Measurements from ENCODE around the gene BTD.

- TF ChIP-seq ZC3H11A (IDR thresholded peaks at IDR 0.05) (no peak), CTCF (IDR thresholded peaks at IDR 0.05) (no peak), KDM1A (IDR thresholded peaks at IDR 0.05; ENCODE audit: low read depth) (no peak), RFX5 (IDR thresholded peaks at IDR 0.05) (no peak), POLR2A (IDR thresholded peaks at IDR 0.05; ENCODE audit: low read length) (no peak), MAX (IDR thresholded peaks at IDR 0.05) (no peak), EP300 (IDR thresholded peaks at IDR 0.05) (no peak), ELK1 (IDR thresholded peaks at IDR 0.05; ENCODE audit: low read depth, low read length) (no peak), CHD2 (IDR thresholded peaks at IDR 0.05; ENCODE audit: low read length, partially characterized antibody) (no peak)
These were observed 9.5 kb downstream of the BTD start for GRCh38 chr3:15611018-15611417.
